H9 (cell line): ENCODE data around the gene SLIT1. TPM values are rescaled to one million over a fixed set of nuclear protein-coding genes. Genes with fewer than 3 reads are reported as not detected.

Experiments
- DNase-seq: peaks from one replicate; pipeline ENCODE4 v3.0.0-alpha.2; 2017
- H2AFZ ChIP-seq: one replicate; pipeline ENCODE4 v1.6.1; 2013; ENCODE audit warnings: mild to moderate bottlenecking, low read length, control low read depth, moderate library complexity
- H2AK5ac ChIP-seq: 2 replicates; pipeline ENCODE4 v1.6.1; 2013; ENCODE audit warnings: low read length, control low read depth, mixed read lengths; ENCODE audit not compliant: insufficient read length
- H2BK120ac ChIP-seq: one replicate; pipeline ENCODE4 v1.6.1; 2013; ENCODE audit warnings: low read depth, mild to moderate bottlenecking, low read length, control low read depth, inconsistent platforms; ENCODE audit not compliant: poor library complexity, severe bottlenecking
- H2BK12ac ChIP-seq: 2 replicates; pipeline ENCODE4 v1.6.1; 2013; ENCODE audit warnings: low read length, control low read depth, mixed read lengths, low read depth; ENCODE audit not compliant: insufficient read length
- H2BK15ac ChIP-seq: 2 replicates; pipeline ENCODE4 v1.6.1; 2013; ENCODE audit warnings: low read depth, low read length, control low read depth
- H2BK20ac ChIP-seq: one replicate; pipeline ENCODE4 v1.6.1; 2013; ENCODE audit warnings: low read depth, mild to moderate bottlenecking, low read length, control low read depth, inconsistent platforms; ENCODE audit not compliant: poor library complexity, severe bottlenecking
- H2BK5ac ChIP-seq: 2 replicates; pipeline ENCODE4 v1.6.1; 2013; ENCODE audit warnings: low read length, control low read depth, mixed read lengths; ENCODE audit not compliant: insufficient read length
- H3K14ac ChIP-seq: 2 replicates; pipeline ENCODE4 v1.6.1; 2013; ENCODE audit warnings: low read length, control low read depth; ENCODE audit not compliant: insufficient read depth
- H3K18ac ChIP-seq: 2 replicates; pipeline ENCODE4 v1.6.1; 2013; ENCODE audit warnings: low read depth, mild to moderate bottlenecking, mixed read lengths, low read length, control low read depth; ENCODE audit not compliant: insufficient read length
- H3K23ac ChIP-seq: 2 replicates; pipeline ENCODE4 v1.6.1; 2013; ENCODE audit warnings: low read length, control low read depth, mixed read lengths, low read depth; ENCODE audit not compliant: insufficient read length
- H3K23me2 ChIP-seq: 2 replicates; pipeline ENCODE4 v1.6.1; 2013; ENCODE audit warnings: low read depth, mild to moderate bottlenecking, mixed read lengths, low read length, control low read depth; ENCODE audit not compliant: insufficient read length, poor library complexity, severe bottlenecking
- H3K27ac ChIP-seq: 2 replicates; pipeline ENCODE4 v1.5.1; 2013; ENCODE audit warnings: low read length, control low read depth, mixed read lengths, low read depth; ENCODE audit not compliant: insufficient read length
- H3K27me3 ChIP-seq: 2 replicates; pipeline ENCODE4 v1.6.1; 2013; ENCODE audit warnings: low read length, control low read depth, inconsistent platforms; ENCODE audit not compliant: insufficient read depth
- H3K4ac ChIP-seq: 2 replicates; pipeline ENCODE4 v1.6.1; 2013; ENCODE audit warnings: low read depth, mild to moderate bottlenecking, control low read depth, inconsistent platforms, low read length, moderate library complexity
- H3K4me1 ChIP-seq: 2 replicates; pipeline ENCODE4 v1.6.1; 2013; ENCODE audit warnings: low read length, control low read depth, inconsistent platforms; ENCODE audit not compliant: insufficient read depth
- H3K4me2 ChIP-seq: 2 replicates; pipeline ENCODE4 v1.6.1; 2013; ENCODE audit warnings: low read length, control low read depth, mixed read lengths; ENCODE audit not compliant: insufficient read length, insufficient read depth
- H3K56ac ChIP-seq: 2 replicates; pipeline ENCODE4 v1.6.1; 2013; ENCODE audit warnings: low read depth, mild to moderate bottlenecking, mixed read lengths, low read length, control low read depth; ENCODE audit not compliant: insufficient read length
- H3K79me1 ChIP-seq: 2 replicates; pipeline ENCODE4 v1.6.1; 2013; ENCODE audit warnings: low read depth, mild to moderate bottlenecking, moderate library complexity, low read length, control low read depth, inconsistent platforms; ENCODE audit not compliant: insufficient read depth, poor library complexity, severe bottlenecking
- H3K79me2 ChIP-seq: 2 replicates; pipeline ENCODE4 v1.6.1; 2013; ENCODE audit warnings: low read length, control low read depth, inconsistent platforms; ENCODE audit not compliant: insufficient read depth
- H3K9ac ChIP-seq: 2 replicates; pipeline ENCODE4 v1.6.1; 2013; ENCODE audit warnings: low read length, control low read depth, mixed read lengths; ENCODE audit not compliant: insufficient read length; ENCODE audit errors: extremely low read depth
- H3K9me3 ChIP-seq: one replicate; pipeline ENCODE4 v1.6.1; 2013; ENCODE audit warnings: low read depth, low read length, inconsistent platforms; ENCODE audit not compliant: control insufficient read depth
- H3T11ph ChIP-seq: one replicate; pipeline ENCODE4 v1.6.1; 2013; ENCODE audit warnings: mild to moderate bottlenecking, low read length, control low read depth, inconsistent platforms
- H4K20me1 ChIP-seq: one replicate; pipeline ENCODE4 v1.6.1; 2013; ENCODE audit not compliant: control insufficient read depth, insufficient read length, insufficient read depth
- H4K5ac ChIP-seq: 2 replicates; pipeline ENCODE4 v1.6.1; 2013; ENCODE audit warnings: low read depth, mild to moderate bottlenecking, mixed read lengths, low read length, control low read depth; ENCODE audit not compliant: insufficient read length
- H4K8ac ChIP-seq: replicated peaks from 2 replicates; pipeline ENCODE4 v1.6.1; 2013; ENCODE audit warnings: low read length, control low read depth, mixed read lengths, low read depth; ENCODE audit not compliant: insufficient read length
- H4K91ac ChIP-seq: 2 replicates; pipeline ENCODE4 v1.6.1; 2013; ENCODE audit warnings: low read depth, mild to moderate bottlenecking, moderate library complexity, mixed read lengths, low read length, control low read depth; ENCODE audit not compliant: insufficient read length
- H3K27ac Mint-ChIP-seq, 3 experiments: 2 replicates in 2 of 3; 3 replicates in 1 of 3; pipeline ENCODE4 v1.8.0; 2020 to 2021; ENCODE audit warnings: mixed read lengths in 3 of 3, mild to moderate bottlenecking in 1 of 3, moderate library complexity in 1 of 3
- H3K27me3 Mint-ChIP-seq: 2 replicates; pipeline ENCODE4 v1.8.0; 2021; ENCODE audit warnings: low read depth, mild to moderate bottlenecking, moderate library complexity, mixed read lengths
- H3K36me3 Mint-ChIP-seq, 3 experiments: 2 replicates in 2 of 3; 3 replicates in 1 of 3; pipeline ENCODE4 v1.8.0; 2020 to 2021; ENCODE audit warnings: low read depth in 3 of 3, mixed read lengths in 3 of 3; ENCODE audit not compliant: insufficient read depth in 1 of 3
- H3K4me1 Mint-ChIP-seq, 2 experiments: 2 replicates each; pipeline ENCODE4 v1.8.0; 2020; ENCODE audit warnings: mixed read lengths in 2 of 2
- H3K4me3 Mint-ChIP-seq, 2 experiments: 2 replicates in 1 of 2; 3 replicates in 1 of 2; pipeline ENCODE4 v1.8.0; 2020 to 2021; ENCODE audit warnings: mild to moderate bottlenecking in 2 of 2, mixed read lengths in 2 of 2, moderate library complexity in 1 of 2
- H3K9me3 Mint-ChIP-seq, 2 experiments: 2 replicates in 1 of 2; 3 replicates in 1 of 2; pipeline ENCODE4 v1.8.0; 2020; ENCODE audit warnings: mild to moderate bottlenecking in 2 of 2, mixed read lengths in 2 of 2, moderate library complexity in 1 of 2
- CTCF ChIP-seq: fragments of 200-600 bp; sonication (generic); conservative IDR thresholded peaks from 3 replicates; pipeline ENCODE4 v1.8.0; 2021; ENCODE audit warnings: antibody characterized with exemption, mild to moderate bottlenecking
- WGBS: extraction: QIAGEN DNeasy Blood & Tissue Kit; methylation state at CpG from one replicate; pipeline ENCODE4 v1.1.7; 2013; ENCODE audit warnings: missing lambda C conversion rate, low lambda C conversion rate, mixed read lengths; ENCODE audit not compliant: insufficient read length; ENCODE audit errors: extremely low coverage; 5-methylcytosine and 5-hydroxymethylcytosine counted together
- total RNA-seq: library from RNA; stranded (reverse); gene quantifications from 2 replicates; pipeline ENCODE4 v1.2.1, GENCODE V29; 2021

The SLIT1 gene
- total RNA-seq, 1 experiment from 2014 or later: 0.57 TPM

GRCh38 chr10:97203220-97203619 is 17.5 kb upstream of the SLIT1 start:
- no peak overlapping the region for H2BK12ac ChIP-seq
- H2BK15ac ChIP-seq: no peak overlapping the region
- no peaks in the 10 kb centered on the region for H3K27me3 ChIP-seq
- H3K4me1 ChIP-seq: no peaks in the 10 kb centered on the region
- no peak overlapping the region for H4K5ac ChIP-seq
- H4K20me1 ChIP-seq: no peaks in the 10 kb centered on the region
- H3K36me3 Mint-ChIP-seq: no peaks in the 10 kb centered on the region; a peak in 1 of 7 replicates
- no peak overlapping the region for H2BK20ac ChIP-seq
- no peak overlapping the region for H3K27ac ChIP-seq
- H3K18ac ChIP-seq: no peak overlapping the region
- peaks cover 6% of the 10 kb centered on the region for H3K27me3 Mint-ChIP-seq
- no peak overlapping the region for H2BK5ac ChIP-seq
- H3K79me1 ChIP-seq: no peaks in the 10 kb centered on the region
- no peak overlapping the region for H2AFZ ChIP-seq
- H4K91ac ChIP-seq: no peak overlapping the region
- no peak overlapping the region for H3T11ph ChIP-seq
- H3K14ac ChIP-seq: no peak overlapping the region
- no CpG with 5 or more reads among the region's 7 CpGs for WGBS
- H3K79me2 ChIP-seq: no peaks in the 10 kb centered on the region
- H3K4me2 ChIP-seq: no peak overlapping the region
- no peak overlapping the region for H2BK120ac ChIP-seq
- no peak overlapping the region for H3K56ac ChIP-seq
- no peak overlapping the region for H3K23ac ChIP-seq
- H3K4me3 Mint-ChIP-seq: no peak overlapping the region
- no peaks in the 10 kb centered on the region for H3K23me2 ChIP-seq
- peaks cover 13 to 16% of the 10 kb centered on the region in 2 experiments for H3K4me1 Mint-ChIP-seq
- H3K9me3 ChIP-seq: no peaks in the 10 kb centered on the region
- no peak overlapping the region for H3K4ac ChIP-seq
- no peak overlapping the region for H3K27ac Mint-ChIP-seq
- H3K9ac ChIP-seq: no peak overlapping the region
- no peak for DNase-seq
- no peaks in the 10 kb centered on the region for H3K9me3 Mint-ChIP-seq
- H4K8ac ChIP-seq: no peak overlapping the region
- no peak for TF ChIP-seq CTCF
- H2AK5ac ChIP-seq: no peak overlapping the region
